ENCODE data around the gene RNPEPL1.
"Not testable (repeated sequence)": the region's sequence is repeated elsewhere in the genome, so short reads cannot be mapped to it uniquely, and the experiment has no call there.

DNA sequence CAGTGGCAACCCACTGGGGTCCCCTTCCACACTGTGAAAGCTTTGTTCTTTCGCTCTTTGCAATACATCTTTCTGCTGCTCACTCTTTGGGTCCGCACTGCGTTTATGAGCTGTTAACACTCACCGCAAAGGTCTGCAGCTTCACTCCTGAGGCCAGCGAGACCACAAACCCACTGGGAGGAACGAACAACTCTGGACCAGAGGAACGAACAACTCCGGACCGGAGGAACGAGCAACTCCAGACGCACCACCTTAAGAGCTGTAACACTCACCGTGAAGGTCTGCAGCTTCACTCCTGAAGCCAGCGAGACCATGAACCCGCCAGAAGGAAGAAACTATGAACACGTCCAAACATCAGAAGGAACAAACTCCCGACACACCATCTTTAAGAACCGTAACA, 29.2 kb upstream of the RNPEPL1 start:
- TF ChIP-seq SP1 (IDR thresholded peaks at IDR 0.05); FOXM1 (IDR thresholded peaks at IDR 0.05; ENCODE audit: borderline replicate concordance); CTBP1 (IDR thresholded peaks at IDR 0.05; ENCODE audit: borderline replicate concordance); NFRKB (IDR thresholded peaks at IDR 0.05); ZNF384 (IDR thresholded peaks at IDR 0.05); HDGF (IDR thresholded peaks at IDR 0.05; ENCODE audit: borderline replicate concordance); FOXK2 (IDR thresholded peaks at IDR 0.05); L3MBTL2 (conservative IDR thresholded peaks at IDR 0.05); FOXA1 (IDR thresholded peaks at IDR 0.05); BHLHE40 (IDR thresholded peaks at IDR 0.05; ENCODE audit: borderline replicate concordance); SUZ12 (IDR thresholded peaks at IDR 0.05); TARDBP (IDR thresholded peaks at IDR 0.05): not testable (repeated sequence)
- TF ChIP-seq, protein P1, sequence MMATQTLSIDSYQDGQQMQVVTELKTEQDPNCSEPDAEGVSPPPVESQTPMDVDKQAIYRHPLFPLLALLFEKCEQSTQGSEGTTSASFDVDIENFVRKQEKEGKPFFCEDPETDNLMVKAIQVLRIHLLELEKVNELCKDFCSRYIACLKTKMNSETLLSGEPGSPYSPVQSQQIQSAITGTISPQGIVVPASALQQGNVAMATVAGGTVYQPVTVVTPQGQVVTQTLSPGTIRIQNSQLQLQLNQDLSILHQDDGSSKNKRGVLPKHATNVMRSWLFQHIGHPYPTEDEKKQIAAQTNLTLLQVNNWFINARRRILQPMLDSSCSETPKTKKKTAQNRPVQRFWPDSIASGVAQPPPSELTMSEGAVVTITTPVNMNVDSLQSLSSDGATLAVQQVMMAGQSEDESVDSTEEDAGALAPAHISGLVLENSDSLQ (IDR thresholded peaks at IDR 0.05), result not testable (repeated sequence)
